WERI-Rb-1 (cell line): ENCODE measurements around the gene INTS15.

Source experiments
- DNase-seq: peaks from one replicate; pipeline ENCODE4 v3.0.0-alpha.2; 2020
- H3K27ac ChIP-seq: fragments of 250-450 bp; sonication (Bioruptor Pico); 2 replicates; pipeline ENCODE4 v1.5.1; 2020; ENCODE audit warnings: mild to moderate bottlenecking, moderate library complexity
- H3K27me3 ChIP-seq: fragments of 250-450 bp; sonication (Bioruptor Pico); 2 replicates; pipeline ENCODE4 v1.5.1; 2021; ENCODE audit warnings: mild to moderate bottlenecking, low read depth, moderate library complexity; ENCODE audit not compliant: insufficient read depth, severe bottlenecking
- H3K36me3 ChIP-seq: fragments of 250-450 bp; sonication (Bioruptor Pico); 2 replicates; pipeline ENCODE4 v1.5.1; 2020; ENCODE audit warnings: mild to moderate bottlenecking, moderate library complexity
- H3K4me3 ChIP-seq: 2 replicates; pipeline ENCODE4 v1.5.1; 2011; ENCODE audit warnings: low read depth, mild to moderate bottlenecking, control low read depth, low read length
- H3K9me3 ChIP-seq: fragments of 250-450 bp; sonication (Bioruptor Pico); 2 replicates; pipeline ENCODE4 v1.5.1; 2021; ENCODE audit warnings: mild to moderate bottlenecking, moderate library complexity; ENCODE audit not compliant: severe bottlenecking
- CTCF ChIP-seq: IDR thresholded peaks from 2 replicates; pipeline ENCODE4 v1.5.1; 2011; ENCODE audit warnings: low read depth, mild to moderate bottlenecking, control low read depth, inconsistent platforms, low read length

Gene INTS15

DNA sequence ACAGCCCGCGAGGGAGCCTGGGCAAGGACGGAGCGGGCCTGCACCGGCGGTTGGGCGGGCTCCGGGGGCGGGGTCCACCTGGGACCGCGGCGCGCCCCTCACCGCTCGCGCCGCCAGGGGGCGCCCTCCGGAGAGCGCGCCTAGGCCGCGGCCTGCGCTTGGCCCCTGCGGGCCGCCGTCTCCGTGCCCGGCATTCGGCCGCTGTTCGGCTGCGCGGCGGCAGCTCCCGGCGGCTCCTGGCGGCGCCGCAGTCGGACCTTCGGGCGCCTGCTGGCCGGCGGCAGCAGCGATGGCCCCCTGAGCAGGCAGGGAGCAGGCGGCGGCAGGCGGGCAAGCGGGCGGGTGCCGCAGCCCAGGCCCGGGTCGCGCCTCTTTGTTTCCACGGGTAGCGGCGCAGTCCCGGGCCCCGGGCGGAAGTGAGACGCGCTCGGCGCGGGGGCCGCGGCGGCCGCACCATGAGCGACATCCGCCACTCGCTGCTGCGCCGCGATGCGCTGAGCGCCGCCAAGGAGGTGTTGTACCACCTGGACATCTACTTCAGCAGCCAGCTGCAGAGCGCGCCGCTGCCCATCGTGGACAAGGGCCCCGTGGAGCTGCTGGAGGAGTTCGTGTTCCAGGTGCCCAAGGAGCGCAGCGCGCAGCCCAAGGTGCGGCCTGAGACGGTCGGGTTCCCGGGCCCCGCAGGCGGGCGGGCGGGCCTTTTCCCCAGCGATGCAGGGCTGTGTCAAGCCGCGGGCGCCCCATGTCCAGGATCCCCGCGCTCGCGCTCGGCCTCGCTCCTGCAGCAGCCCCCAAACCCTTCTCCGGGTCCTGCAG lies at the start of gene INTS15:
Gene INTS15 (plus strand): TSS at position 193 of the 816 bp plus-strand sequence. CDS start 263 bp downstream, at position 456.
- no peaks in the 10 kb centered on the region for H3K9me3 ChIP-seq
- TF ChIP-seq CTCF, result peak; percentile 77
- no peaks in the 10 kb centered on the region for H3K27me3 ChIP-seq
- peaks cover 73% of the 10 kb centered on the region for H3K36me3 ChIP-seq
- peak; percentile 74 for DNase-seq
- peak within 1 kb of the TSS; percentile 89 for H3K27ac ChIP-seq
- H3K4me3 ChIP-seq, result peak within 1 kb of the TSS; percentile 94

- Histone ChIP-seq H3K36me3 (no peaks in the 10 kb centered on the region), H3K4me3 (no peak overlapping the region), H3K27me3 (no peaks in the 10 kb centered on the region), H3K9me3 (no peaks in the 10 kb centered on the region), H3K27ac (no peak overlapping the region)
- no peak for TF ChIP-seq CTCF
- DNase-seq, result no peak
Observed at GRCh38 chr7:6542368-6542767, 47.5 kb upstream of the INTS15 start.

DNA sequence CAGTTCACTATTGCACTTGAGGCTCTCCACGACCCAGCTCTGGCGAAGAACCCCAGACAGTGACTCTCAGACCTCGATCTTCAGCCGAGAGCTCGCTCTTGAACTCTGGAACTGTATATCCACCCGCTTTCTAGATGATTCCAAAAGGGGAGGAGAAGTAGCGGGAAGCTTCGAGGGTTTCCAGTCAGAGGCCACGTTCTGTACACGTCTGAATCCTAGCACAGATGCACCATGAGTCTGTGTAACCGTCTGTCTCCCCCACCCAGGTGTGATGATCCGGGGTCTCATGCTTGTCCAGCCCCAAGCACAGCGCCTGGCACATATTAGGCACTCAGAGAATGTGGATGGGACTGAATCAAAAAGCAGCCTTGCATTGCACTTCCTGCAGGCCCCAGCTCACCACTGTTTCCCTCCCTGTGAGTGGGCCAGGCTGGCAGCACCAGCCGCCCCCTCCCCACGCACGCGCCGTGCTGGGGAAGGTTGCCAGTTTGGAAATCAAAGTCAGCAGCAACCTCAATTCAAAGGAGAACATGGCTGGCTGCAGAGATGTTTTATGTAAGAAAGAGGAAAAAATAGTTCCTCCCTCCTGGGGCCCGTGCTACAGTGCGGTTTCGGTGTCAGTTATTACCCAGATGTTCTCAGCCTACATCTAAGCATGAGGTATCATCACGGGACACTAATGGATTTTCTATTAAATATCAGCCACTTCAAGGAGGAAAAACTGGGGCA lies 44.3 kb upstream of the INTS15 start:
- Histone ChIP-seq H3K36me3 (no peaks in the 10 kb centered on the region), H3K27ac (no peak overlapping the region), H3K27me3 (no peaks in the 10 kb centered on the region), H3K9me3 (no peaks in the 10 kb centered on the region), H3K4me3 (no peak overlapping the region)
- no peak for TF ChIP-seq CTCF
- no peak for DNase-seq

DNA sequence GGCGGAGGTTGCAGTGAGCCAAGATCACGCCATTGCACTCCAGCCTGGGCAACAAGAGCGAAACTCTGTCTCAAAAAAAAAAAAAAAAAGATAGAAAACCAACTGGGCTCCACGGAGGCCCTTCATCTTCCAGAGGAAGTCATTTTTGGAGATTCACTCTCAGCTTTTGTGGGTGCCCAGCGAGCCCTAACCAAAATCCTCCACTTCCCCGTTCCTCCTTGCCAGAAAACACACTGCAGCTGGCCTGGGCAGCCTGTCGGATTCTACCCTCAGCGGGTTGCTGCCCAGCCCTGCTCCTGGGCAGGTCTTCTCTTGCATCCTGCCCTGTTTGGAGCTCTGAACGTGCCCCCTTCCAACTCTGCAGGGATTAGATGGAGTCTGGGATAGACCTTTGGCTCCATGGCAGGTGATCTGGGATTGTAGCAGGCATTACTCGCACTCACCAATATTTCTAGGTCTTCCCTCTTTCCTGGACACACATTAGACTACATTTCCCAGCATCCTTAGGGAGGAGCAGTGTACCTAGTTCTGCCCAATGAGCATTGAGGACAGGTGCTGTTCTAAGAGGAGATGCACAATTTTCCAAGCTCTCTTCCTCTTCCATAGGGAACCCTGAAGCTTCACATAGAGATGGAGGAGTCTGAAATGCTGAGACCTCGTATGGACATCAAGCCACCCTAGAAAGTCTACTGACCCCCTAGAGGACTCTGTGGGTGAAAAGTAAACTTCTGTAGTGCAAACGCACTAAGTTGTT lies 43.1 kb upstream of the INTS15 start:
- Histone ChIP-seq H3K4me3 (no peak overlapping the region), H3K36me3 (no peaks in the 10 kb centered on the region), H3K9me3 (no peaks in the 10 kb centered on the region), H3K27ac (no peak overlapping the region), H3K27me3 (no peaks in the 10 kb centered on the region)
- no peak for DNase-seq
- TF ChIP-seq CTCF, result no peak

- no peak for TF ChIP-seq CTCF
- Histone ChIP-seq H3K27ac (no peak overlapping the region), H3K4me3 (no peak overlapping the region), H3K9me3 (no peaks in the 10 kb centered on the region), H3K36me3 (no peaks in the 10 kb centered on the region), H3K27me3 (no peaks in the 10 kb centered on the region)
- no peak for DNase-seq
Observed at GRCh38 chr7:6547400-6547799, 42.4 kb upstream of the INTS15 start.
